CD4-positive, alpha-beta T cell treated with Interleukin-10 for 1 hour (primary cell): Measurements from ENCODE around the gene AFAP1L2.

Source experiments
- DNase-seq: peaks from one replicate; pipeline ENCODE4 v3.0.0-alpha.2; 2020

The AFAP1L2 gene

GRCh38 chr10:114260366-114260765, 143.9 kb downstream of the AFAP1L2 start:
- DNase-seq, result no peak

- no peak for DNase-seq
These were observed 144.5 kb downstream of the AFAP1L2 start for GRCh38 chr10:114259824-114260223.

- DNase-seq, result no peak
These were observed 145.9 kb downstream of the AFAP1L2 start for GRCh38 chr10:114258274-114258840.

- no peak for DNase-seq
These were observed 146.8 kb downstream of the AFAP1L2 start for GRCh38 chr10:114257498-114257897.

GRCh38 chr10:114256822-114257221, 147.5 kb downstream of the AFAP1L2 start:
- no peak for DNase-seq

- DNase-seq, result no peak
These were observed 148.1 kb downstream of the AFAP1L2 start for GRCh38 chr10:114256008-114256765.

- no peak for DNase-seq
These were observed 149.1 kb downstream of the AFAP1L2 start for GRCh38 chr10:114255227-114255626.

- no peak for DNase-seq
These were observed 151.4 kb downstream of the AFAP1L2 start for GRCh38 chr10:114252883-114253282.

GRCh38 chr10:114252092-114252491, 152.2 kb downstream of the AFAP1L2 start:
- no peak for DNase-seq

- DNase-seq, result no peak
These were observed 153.6 kb downstream of the AFAP1L2 start for GRCh38 chr10:114250716-114251115.

- no peak for DNase-seq
These were observed 154.1 kb downstream of the AFAP1L2 start for GRCh38 chr10:114250236-114250635.

- no peak for DNase-seq
These were observed 157.5 kb downstream of the AFAP1L2 start for GRCh38 chr10:114246679-114247305.

- no peak for DNase-seq
These were observed 159.0 kb downstream of the AFAP1L2 start for GRCh38 chr10:114245121-114245791.
